ENCODE results near the gene MCTP2.

The MCTP2 gene

GRCh38 chr15:94312946-94313345, 81.6 kb downstream of the MCTP2 start:
- no peak for DNase-seq

GRCh38 chr15:94314639-94315038, 83.3 kb downstream of the MCTP2 start:
- DNase-seq: no peak

- DNase-seq: no peak
Measured at GRCh38 chr15:94317211-94317610, 85.8 kb downstream of the MCTP2 start.

GRCh38 chr15:94322141-94322540, 90.8 kb downstream of the MCTP2 start:
- DNase-seq: no peak

GRCh38 chr15:94323076-94323475, 91.7 kb downstream of the MCTP2 start:
- no peak for DNase-seq

GRCh38 chr15:94324117-94324826, 92.9 kb downstream of the MCTP2 start:
- DNase-seq: no peak

GRCh38 chr15:94324835-94325767, 93.7 kb downstream of the MCTP2 start:
- no peak for DNase-seq

- no peak for DNase-seq
Measured at GRCh38 chr15:94327356-94327936, 96.1 kb downstream of the MCTP2 start.

- DNase-seq: no peak
Measured at GRCh38 chr15:94331731-94332130, 100.4 kb downstream of the MCTP2 start.

GRCh38 chr15:94335616-94336015, 104.3 kb downstream of the MCTP2 start:
- DNase-seq: no peak

GRCh38 chr15:94336817-94337467, 105.6 kb downstream of the MCTP2 start:
- DNase-seq: no peak

GRCh38 chr15:94338243-94338846, 107.0 kb downstream of the MCTP2 start:
- no peak for DNase-seq

- DNase-seq: no peak
Measured at GRCh38 chr15:94346282-94346681, 114.9 kb downstream of the MCTP2 start.

GRCh38 chr15:94348084-94348483, 116.7 kb downstream of the MCTP2 start:
- no peak for DNase-seq

GRCh38 chr15:94351031-94351535, 119.7 kb downstream of the MCTP2 start:
- DNase-seq: no peak

- DNase-seq: no peak
Measured at GRCh38 chr15:94352636-94353487, 121.5 kb downstream of the MCTP2 start.

- no peak for DNase-seq
Measured at GRCh38 chr15:94353488-94353820, 122.1 kb downstream of the MCTP2 start.

- no peak for DNase-seq
Measured at GRCh38 chr15:94354655-94355054, 123.3 kb downstream of the MCTP2 start.

GRCh38 chr15:94359716-94360115, 128.4 kb downstream of the MCTP2 start:
- DNase-seq: no peak

GRCh38 chr15:94360251-94360685, 128.9 kb downstream of the MCTP2 start:
- no peak for DNase-seq

GRCh38 chr15:94362385-94363092, 131.2 kb downstream of the MCTP2 start:
- no peak for DNase-seq
